Ishikawa (cell line): ENCODE measurements around the gene ERMN.

Experiments
- CEBPB ChIP-seq: IDR thresholded peaks from 2 replicates; pipeline ENCODE4 v1.6.1; 2012
- EGR1 ChIP-seq: IDR thresholded peaks from 2 replicates; pipeline ENCODE4 v1.6.1; 2012
- EP300 ChIP-seq: IDR thresholded peaks from 2 replicates; pipeline ENCODE4 v1.6.1; 2012; ENCODE audit warnings: borderline replicate concordance
- MAX ChIP-seq: IDR thresholded peaks from 2 replicates; pipeline ENCODE4 v1.6.1; 2012
- NFIC ChIP-seq: IDR thresholded peaks from 2 replicates; pipeline ENCODE4 v1.6.1; 2012
- REST ChIP-seq: IDR thresholded peaks from 2 replicates; pipeline ENCODE4 v1.6.1; 2012; ENCODE audit warnings: low read depth, mild to moderate bottlenecking
- TAF1 ChIP-seq: IDR thresholded peaks from 2 replicates; pipeline ENCODE4 v1.6.1; 2012; ENCODE audit warnings: low read depth, mild to moderate bottlenecking
- TEAD4 ChIP-seq: IDR thresholded peaks from 2 replicates; pipeline ENCODE4 v1.6.1; 2012
- YY1 ChIP-seq: IDR thresholded peaks from 2 replicates; pipeline ENCODE4 v1.6.1; 2012; ENCODE audit warnings: low read depth

GRCh38 chr2:157334797-157335196, 9.2 kb upstream of the ERMN start:
- TF ChIP-seq NFIC (no peak), EP300 (no peak), TAF1 (no peak), TEAD4 (no peak), REST (no peak), EGR1 (no peak), YY1 (no peak), CEBPB (no peak), MAX (no peak)
